HG03521 (cell line): ENCODE data around the gene PRADC1.

Experiments used
- ATAC-seq: cut with Tn5 transposase; IDR thresholded peaks from one replicate; pipeline ENCODE4 v1.9.1; 2021; ENCODE audit warnings: mild to moderate bottlenecking, moderate library complexity; ENCODE audit not compliant: unreplicated experiment

PRADC1 gene

DNA sequence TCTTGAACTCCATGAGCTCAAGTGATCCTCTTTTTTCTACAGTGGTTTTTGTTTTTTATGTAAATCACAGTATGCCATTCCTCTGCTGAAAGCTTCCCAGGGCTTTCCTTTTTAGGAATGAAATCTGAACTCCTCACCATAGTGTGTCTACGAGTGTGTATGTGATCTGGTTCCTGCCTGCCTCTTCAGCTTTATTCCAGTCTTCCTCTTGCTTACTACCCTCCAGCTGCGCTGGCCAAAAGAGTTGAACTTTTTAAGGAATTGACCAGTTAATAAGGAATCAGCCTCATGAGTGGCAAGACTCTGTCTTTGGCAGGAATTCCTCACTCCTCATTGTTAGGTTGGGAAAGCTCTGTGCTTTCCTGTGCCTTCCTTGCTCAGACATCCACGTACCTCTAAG lies 5.1 kb upstream of the PRADC1 start:
- no peak for ATAC-seq

- ATAC-seq: no peak
Measured at GRCh38 chr2:73237168-73237567, 4.1 kb upstream of the PRADC1 start.

GRCh38 chr2:73235315-73236028 lies 2.4 kb upstream of the PRADC1 start:
- ATAC-seq: no peak

DNA sequence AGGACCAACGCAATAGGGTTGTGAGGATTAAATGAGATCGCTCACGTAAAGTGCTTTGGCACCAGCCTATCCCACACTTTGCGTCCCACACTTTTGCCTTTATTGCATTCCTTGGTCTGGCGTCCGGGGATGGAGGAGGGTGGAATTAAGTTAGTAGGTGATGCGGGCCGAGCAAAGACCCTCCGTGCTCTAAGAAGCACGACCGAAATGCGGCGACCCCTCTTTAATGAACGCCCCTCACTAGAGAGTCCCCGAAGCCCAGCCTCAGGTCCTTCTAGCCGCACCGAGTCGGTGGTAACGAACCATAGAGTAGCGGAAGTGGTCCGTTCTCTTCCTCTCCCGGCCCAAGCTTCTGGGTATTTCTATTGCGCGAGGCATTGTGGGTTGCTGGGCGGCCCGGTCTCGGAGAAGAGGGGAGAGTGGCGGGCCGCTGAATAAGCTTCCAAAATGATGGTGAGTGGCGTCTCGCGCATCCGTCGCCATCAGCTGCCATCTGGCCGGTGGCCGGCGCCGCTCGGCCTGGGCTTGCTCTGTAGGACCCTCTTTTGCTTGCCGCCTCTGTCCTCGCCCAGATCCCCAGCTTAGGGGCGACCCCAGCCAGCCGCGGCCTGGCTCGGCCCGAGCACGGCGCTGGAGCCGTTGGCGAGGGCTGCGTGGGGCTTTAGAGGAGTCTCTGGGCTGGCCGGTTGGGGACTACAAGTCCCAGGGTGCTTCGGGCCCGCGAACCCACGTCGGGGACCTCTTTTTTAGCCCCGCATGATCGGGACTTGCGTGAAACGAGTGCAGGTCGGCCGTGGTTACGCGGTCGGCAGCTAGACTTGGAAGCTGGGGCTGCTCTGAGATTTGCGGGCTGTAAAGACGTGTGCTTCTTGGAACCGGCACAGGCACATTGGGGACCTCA lies 1.1 kb upstream of the PRADC1 start, which contains the start of gene CCT7:
CCT7 (plus strand) TSS at position 377 of the 901 bp plus-strand sequence; CDS start at position 448, 71 bp downstream.
- ATAC-seq: peak; percentile 55

DNA sequence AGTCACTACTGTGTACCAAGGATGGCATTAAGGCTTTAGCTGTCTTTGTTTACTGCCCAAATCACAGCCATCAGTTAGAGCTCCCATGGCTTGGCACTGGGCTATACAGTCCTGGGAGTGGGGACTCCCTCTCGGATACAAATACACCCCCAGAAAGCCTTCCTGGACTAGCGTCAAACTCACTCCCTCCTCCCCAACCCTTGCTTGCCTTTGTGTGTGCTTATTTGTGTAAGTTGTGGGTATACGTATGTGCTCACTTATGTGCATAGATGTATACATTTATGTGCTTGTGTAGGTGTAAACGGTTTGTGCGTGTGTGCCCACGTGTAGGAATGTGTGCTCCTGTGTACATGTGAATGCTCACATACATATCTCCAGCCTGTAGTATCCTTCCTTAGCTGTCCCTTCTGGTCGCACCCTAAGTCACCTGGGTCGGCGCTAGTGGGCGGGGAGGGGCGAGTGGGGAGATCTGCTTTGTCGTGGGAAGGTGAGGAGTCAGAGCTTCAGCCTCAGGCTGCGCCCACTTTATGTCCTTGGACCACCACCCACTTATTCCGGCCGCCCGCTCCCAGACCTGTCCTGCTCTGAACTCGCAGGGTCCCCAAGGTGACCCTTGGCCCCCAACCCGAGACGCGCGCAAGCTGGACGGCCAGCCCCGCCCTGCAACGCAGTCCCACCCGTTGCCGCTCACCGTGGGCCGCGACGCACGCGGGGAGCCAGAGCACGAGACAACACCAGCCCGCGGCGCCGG lies 461 bp downstream of the PRADC1 start:
- peak; percentile 6 for ATAC-seq

GRCh38 chr2:73228631-73229030 lies 4.4 kb downstream of the PRADC1 start:
- ATAC-seq: no peak

GRCh38 chr2:73227086-73227485 lies 6.0 kb downstream of the PRADC1 start:
- ATAC-seq: no peak

DNA sequence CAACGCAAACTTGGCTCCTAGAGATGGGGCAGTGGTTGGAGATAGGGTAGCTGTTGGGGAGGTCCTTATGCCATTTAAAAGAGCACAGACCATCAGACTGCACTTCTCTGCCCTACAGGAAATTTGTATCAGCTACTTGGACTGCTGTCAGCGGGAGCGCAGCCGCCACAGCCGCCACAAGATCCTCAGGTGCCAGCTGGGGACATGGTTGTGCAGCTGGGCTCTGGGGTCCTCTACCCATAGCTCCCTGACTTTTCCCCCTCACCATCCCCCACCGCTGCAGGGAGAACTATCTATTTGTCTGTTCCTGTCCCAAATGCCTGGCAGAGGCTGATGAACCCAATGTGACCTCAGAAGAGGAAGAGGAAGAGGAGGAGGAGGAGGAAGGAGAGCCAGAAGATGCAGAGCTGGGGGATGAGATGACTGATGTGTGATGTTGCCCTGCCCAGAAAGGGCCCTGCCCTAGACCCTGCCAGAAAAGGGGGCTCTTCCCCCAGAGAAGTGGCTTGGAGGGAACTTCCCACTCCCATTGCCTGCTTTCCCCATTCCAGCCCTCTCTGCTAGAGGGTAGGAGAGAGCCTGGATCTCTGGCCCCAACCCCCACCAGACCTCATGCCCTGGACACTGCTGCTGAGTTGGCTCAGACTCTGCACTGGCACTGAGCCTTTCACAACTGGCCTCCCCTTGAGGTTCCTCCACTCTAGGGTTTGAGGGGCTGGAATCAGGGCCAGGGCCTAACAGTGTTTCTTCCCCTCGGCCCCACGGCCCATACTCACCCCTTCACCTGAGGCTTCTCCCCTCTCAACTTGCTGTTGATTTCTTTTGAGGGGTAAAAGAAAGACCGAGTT lies 7.3 kb downstream of the PRADC1 start:
- no peak for ATAC-seq

DNA sequence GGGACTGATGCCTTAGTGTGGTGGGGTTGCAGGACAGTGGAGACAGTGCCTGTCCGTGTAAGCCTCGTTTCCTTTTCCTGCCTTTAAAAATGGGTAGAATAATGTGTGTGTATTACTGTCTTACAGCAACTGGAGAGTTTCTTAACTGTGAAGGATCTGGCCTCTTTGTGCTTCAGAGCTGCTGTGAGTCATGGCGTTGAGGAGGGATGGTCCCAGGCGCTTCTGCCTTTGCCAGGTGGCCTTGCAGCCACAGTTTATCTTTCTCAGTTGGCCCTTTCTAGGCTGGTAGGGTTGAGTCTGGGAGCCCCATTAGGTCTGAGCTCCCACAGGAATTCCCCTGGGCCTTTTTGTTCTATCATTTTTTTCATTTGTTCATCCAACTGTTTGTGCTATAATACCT lies 9.2 kb downstream of the PRADC1 start:
- ATAC-seq: no peak

- no peak for ATAC-seq
Measured at GRCh38 chr2:73218298-73218697, 14.7 kb downstream of the PRADC1 start.

DNA sequence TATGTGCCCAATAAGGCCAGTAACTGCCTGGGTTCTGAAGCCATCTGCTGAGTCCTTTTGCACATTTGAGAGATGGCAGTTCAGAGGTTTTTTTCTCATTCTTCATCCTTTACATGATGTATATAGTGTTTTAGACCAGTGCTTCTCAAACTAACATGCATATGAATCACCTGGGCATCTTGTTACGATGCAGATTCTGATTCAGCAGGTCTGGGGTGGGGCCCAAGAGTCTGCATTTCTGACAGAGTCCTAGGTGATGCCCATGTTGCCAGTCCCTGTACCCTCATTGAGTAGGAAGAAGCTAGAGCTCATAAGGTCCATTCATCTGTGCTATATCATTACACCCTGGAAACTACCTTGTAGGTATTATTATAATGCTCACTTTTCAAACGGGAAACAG lies 15.2 kb downstream of the PRADC1 start:
- ATAC-seq: no peak

DNA sequence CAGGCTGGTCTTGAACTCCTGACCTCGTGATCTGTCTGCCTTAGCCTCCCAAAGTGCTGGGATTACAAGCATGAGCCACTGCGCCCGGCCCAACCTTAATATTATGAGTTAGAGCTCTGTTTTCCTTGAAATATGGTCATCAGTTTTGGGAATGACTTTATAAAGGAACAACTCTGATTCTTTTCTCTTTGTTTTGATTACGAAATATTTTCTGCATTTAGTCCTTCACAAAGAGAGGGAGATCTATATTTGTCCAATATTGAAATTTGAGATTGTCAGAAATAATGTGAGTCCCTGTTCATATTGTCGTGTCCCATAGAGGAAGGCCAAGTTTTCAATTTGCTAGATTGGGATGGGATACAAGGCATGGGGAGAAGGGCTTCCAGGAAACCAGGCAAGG lies 15.9 kb downstream of the PRADC1 start:
- ATAC-seq: no peak

DNA sequence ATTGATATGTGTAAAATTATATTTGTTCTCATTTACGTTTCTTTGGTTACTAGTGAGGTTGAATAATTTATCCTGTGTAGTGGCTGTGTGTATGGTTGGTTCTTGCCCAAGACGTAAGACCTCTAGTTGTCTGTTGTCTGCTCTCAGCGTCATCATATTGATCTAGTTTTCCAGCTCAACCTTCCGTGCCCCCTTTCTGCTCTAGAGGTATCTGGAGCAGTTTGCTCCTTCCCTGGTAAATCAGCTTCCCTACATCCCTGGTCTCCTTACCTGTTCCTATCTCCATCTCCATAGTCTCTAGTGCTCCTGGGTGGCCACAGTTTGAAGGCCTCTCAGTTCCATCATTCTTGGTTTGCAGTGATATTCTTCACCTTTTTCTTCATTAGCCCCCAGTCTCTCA lies 17.8 kb downstream of the PRADC1 start:
- no peak for ATAC-seq

DNA sequence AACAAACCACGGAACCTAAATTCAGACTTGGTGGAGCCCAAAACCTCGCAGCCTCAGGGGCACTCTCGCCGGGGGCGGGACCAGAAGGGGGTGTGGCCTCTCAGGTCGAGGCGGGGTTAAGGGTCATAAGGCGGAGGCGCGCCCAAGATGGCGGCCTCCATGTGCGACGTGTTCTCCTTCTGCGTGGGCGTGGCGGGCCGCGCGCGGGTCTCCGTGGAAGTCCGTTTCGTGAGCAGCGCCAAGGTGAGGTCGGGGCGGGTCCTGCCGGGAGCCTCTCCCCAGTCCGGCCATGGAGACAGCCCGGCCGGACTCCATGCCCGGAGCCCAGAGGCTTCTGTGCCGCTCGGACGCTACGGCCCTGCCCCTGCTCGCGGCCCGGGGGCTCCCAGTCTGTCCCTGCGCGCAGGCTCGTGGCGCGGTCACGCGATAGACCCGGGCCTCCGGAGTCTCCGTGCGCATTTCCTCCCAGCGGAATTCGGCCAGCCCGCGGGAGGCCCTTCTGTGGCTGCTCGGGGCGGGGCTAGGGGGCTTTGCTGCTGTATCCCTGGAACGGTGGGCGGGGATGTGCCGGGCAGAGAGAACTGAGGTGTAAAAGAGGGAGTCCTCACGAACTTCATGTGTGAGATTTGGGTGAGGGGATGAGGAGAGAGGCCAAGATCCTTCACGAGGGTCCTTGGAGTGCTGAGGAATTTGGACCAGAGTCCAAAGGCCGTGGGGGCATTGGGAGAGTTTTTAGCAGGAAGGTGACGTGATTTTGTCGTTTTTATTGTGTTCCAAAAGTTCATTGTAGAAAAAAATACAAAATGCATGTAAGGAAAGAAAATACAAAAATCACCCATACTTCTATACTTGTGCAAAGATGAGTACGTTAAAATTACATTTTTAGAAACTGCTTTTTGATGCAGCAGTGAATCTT lies 18.7 kb downstream of the PRADC1 start, which contains the start of gene SMYD5:
SMYD5 (plus strand) TSS at position 126 of the 916 bp plus-strand sequence; CDS start at position 148, 22 bp downstream.
- ATAC-seq: peak; percentile 88

DNA sequence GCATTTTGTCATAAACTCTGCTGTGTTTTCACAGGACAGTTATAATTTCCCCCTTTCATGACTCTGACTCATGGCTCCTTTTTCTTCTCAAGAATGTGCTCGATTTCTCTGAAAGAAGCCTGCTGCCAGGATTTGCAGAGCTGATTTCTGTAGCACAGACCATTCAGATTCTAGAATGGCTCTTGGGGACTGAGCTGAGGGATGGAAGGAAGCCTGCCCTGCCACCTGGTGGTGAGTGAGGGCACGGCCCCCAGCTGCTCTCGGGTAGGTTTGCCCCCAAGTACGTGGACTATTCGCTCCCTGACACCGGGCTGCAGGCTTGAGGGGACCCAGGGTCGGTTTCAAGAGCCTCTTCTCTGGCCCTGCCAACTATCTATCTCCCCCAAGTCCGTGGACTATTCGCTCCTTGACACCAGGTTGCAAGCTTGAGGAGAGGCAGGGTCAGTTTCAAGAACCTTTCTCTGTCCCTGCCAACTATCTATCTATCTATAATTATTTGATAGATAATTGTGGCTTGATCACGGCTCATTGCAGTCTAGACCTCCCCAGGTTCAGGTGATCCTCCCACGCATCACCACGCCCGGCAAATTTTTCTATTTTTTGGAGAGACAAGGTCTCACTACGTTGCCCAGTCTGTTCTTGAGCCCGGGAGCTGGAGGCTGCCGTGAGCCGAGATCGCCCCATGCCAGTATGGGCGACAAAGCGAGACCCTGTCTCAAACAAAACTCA lies 20.4 kb downstream of the PRADC1 start:
- ATAC-seq: peak; percentile 68

- no peak for ATAC-seq
Measured at GRCh38 chr2:73212098-73212447, 21.0 kb downstream of the PRADC1 start.

GRCh38 chr2:73210696-73211095 lies 22.3 kb downstream of the PRADC1 start:
- ATAC-seq: no peak

DNA sequence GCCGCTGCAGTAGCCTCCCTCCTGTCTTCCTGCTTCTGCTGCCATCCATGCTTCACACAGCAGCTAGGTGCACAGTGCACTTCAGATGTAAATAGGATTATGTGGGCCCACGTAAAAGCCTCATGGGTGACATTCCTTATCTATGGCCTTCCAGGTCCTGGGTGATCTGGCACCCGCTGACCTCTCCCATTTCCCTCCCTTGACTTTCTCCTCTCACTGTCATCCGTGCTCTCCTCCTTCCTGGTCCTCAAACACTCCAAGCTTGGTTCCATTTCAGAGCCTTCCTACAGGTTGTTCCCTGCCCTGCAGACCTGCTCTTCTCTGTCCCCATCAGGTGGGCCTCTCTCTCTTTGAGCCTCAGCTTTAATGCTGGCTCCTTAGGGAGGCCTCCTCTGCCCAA lies 23.0 kb downstream of the PRADC1 start:
- no peak for ATAC-seq

DNA sequence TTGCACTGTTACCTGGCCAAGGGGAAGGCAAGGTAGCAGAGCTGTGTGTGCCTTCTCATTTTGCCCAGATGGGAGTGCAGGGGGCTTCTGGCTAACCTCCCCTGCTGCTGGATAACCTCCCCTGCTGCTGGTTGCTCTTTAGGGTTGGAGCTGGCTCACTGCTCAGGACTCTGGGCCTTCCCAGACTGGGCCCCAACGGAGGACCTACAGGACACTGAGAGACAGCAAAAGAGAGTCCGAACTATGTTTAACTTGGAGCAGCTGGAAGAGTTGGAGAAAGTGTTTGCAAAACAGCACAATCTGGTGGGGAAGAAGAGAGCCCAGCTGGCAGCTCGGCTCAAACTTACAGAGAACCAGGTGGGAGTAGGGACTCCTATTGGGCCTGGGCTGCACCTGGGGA lies 24.8 kb downstream of the PRADC1 start:
- ATAC-seq: no peak
